ENCODE results near the gene PPIL3. TPM values are rescaled to one million over a fixed set of nuclear protein-coding genes. Genes with fewer than 3 reads are reported as not detected.

The PPIL3 gene
- 10 to 100 TPM; 25.0 to 30.4 (median 28.0) TPM for total RNA-seq
- long read RNA-seq, donor 1, partial matches to known transcripts: 0 of 5 reads
- long read RNA-seq, donor 1, other reads (novel, unspliced or antisense): 4 of 5 reads
- long read RNA-seq, donor 2, partial matches to known transcripts: 0 of 18 reads
- long read RNA-seq, donor 2, other reads (novel, unspliced or antisense): 8 of 18 reads

DNA sequence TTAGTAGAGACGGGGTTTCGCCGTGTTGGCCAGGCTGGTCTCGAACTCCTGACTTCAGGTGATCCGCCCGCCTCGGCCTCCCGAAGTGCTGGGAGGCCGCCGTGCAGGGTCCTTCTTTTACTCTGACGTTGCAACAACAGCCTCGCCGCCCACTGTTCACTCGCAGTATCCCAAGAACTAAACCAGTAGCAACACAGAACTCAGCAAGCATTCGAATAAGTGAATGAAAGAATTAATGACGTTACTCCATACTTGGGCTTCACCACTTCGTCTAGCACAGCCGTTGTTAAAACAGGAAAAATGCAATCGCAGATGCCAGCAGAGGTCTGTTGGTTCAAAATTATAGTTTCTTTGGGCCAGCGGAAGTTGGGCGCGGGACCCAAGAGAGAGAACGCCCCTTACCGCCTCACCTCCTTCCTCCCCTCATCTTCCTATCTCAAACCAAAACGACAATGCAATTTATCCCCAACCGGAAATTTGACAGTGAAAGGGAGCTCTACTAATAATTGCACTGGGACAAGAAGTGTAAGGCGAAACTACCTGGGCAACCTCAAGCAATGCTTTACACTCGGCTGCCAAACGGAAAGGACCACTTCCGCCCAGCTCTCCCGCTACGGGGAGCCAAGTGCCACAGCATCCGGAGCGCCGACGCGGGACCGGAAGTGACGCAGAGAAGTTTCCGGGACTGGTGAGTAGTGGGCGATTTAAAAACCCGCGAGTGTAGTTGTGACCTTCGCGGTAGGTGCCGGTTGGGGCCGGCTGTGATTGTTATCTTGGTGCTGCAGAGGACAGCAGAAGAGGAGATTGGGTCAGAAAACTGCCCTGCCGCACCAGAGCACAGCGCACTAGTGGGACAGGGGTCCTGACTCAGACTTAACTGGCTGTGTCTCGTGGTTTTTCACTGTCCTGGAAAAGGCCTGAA, at the start of gene PPIL3, which contains the start of gene NIF3L1:
Gene PPIL3, minus strand, starts transcription at position 374 of the 922 bp plus-strand sequence. CDS start 1,462 bp downstream, outside the sequence.
Gene NIF3L1, plus strand, starts transcription at position 668 of the 922 bp plus-strand sequence. CDS start 2,573 bp downstream, outside the sequence.
- Histone ChIP-seq H3K9me3 (no peaks in the 10 kb centered on the region), H3K36me3 (ENCODE audit: low read depth) (no peaks in the 10 kb centered on the region), H3K4me1 (ENCODE audit: low read depth) (peaks cover 7% of the 10 kb centered on the region), H3K4me3 (peak within 1 kb of the TSS; percentile 28)
- TF ChIP-seq, protein P1, sequence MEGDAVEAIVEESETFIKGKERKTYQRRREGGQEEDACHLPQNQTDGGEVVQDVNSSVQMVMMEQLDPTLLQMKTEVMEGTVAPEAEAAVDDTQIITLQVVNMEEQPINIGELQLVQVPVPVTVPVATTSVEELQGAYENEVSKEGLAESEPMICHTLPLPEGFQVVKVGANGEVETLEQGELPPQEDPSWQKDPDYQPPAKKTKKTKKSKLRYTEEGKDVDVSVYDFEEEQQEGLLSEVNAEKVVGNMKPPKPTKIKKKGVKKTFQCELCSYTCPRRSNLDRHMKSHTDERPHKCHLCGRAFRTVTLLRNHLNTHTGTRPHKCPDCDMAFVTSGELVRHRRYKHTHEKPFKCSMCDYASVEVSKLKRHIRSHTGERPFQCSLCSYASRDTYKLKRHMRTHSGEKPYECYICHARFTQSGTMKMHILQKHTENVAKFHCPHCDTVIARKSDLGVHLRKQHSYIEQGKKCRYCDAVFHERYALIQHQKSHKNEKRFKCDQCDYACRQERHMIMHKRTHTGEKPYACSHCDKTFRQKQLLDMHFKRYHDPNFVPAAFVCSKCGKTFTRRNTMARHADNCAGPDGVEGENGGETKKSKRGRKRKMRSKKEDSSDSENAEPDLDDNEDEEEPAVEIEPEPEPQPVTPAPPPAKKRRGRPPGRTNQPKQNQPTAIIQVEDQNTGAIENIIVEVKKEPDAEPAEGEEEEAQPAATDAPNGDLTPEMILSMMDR (IDR thresholded peaks at IDR 0.05): no peak
- ATAC-seq (peak; percentile 96), DNase-seq (peak; percentile 97 to 99 (median 98))
- intact Hi-C loops (cut with DNase I, micrococcal nuclease): no loop called here

DNA sequence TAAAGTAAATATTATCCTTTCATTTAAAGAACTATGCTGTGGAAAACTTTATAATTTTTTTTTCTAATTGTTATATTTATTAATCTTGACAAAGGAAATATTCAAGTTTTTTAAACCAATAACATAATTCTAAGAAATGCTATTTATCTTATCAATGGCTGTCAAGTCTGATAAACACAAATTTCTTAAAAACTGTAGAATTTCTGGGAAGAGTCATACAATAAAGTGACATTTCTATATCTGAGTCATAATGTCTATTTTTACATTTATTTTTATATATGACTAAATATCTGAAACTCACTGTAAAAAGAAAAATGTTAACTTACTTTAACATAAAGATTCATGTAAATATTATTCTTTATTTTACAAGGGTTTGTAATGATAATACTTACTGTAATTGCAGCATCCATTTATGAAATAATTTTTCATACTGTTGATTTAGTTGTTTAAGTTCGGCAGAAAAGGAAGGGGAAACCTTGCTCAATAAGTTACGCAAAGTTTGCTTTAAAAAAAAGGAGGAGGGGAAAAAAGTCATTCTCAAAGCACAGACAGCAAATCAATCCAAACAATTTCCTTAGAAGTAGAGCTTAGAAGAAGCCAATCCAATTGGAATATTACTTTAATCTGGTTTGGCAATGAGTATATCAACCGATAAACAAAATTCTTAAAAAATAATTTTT, 42.2 kb upstream of the PPIL3 start:
- no peak overlapping the region for H3K4me3 ChIP-seq
- no peaks in the 10 kb centered on the region for H3K4me1 ChIP-seq (ENCODE audit: low read depth)
- peaks cover 15% of the 10 kb centered on the region for H3K36me3 ChIP-seq (ENCODE audit: low read depth)
- no peak for ATAC-seq
- TF ChIP-seq, protein P1 (IDR thresholded peaks at IDR 0.05): no peak
- DNase-seq: no peak
- H3K9me3 ChIP-seq: no peaks in the 10 kb centered on the region
- intact Hi-C loops (cut with DNase I, micrococcal nuclease): no loop called here

DNA sequence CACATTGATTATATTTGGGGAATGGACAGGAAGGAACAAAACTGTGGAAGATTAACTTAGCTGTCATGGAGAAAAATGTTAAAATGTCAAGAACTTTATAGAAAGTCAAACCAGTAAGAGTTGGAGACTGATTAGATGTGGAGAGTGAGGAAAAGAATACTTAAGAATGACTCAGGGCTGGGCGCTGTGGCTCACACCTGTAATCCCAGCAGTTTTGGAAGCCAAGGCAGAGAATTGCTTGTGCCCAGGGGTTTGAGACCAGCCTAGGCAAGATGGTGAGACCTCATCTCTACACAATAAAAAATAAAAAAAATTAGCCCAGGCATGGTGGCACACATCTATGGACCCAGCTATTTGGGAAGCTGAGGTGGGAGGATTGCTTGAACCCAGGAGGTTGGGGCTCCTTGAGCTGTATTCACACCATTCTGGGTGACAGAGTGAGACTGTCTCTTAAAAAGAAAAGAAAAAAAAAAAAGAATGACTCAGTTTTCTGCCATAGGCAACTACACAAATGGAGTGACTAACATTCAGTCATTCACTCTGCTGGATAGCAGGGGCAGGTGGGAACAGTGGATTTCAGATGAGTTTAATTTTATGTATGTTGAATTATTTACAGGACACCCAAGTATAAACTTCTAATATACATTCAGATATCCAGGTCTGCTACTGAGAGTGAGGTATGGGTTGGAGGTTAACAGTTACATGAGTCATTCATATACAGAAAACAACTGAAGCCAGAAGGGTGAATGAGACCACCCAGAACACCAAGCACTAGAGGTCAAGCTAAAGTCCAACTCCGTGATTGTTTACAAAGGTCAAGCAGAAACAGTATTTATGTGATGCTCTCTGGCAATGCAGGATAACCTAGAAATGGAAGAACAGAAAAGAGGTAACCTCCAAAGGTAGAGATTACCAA, 40.7 kb upstream of the PPIL3 start:
- no peaks in the 10 kb centered on the region for H3K9me3 ChIP-seq
- TF ChIP-seq, protein P1 (IDR thresholded peaks at IDR 0.05): no peak
- no peak for ATAC-seq
- intact Hi-C loops (cut with DNase I, micrococcal nuclease): no loop called here
- peaks cover 18% of the 10 kb centered on the region for H3K36me3 ChIP-seq (ENCODE audit: low read depth)
- DNase-seq: no peak
- no peaks in the 10 kb centered on the region for H3K4me1 ChIP-seq (ENCODE audit: low read depth)
- H3K4me3 ChIP-seq: no peak overlapping the region

DNA sequence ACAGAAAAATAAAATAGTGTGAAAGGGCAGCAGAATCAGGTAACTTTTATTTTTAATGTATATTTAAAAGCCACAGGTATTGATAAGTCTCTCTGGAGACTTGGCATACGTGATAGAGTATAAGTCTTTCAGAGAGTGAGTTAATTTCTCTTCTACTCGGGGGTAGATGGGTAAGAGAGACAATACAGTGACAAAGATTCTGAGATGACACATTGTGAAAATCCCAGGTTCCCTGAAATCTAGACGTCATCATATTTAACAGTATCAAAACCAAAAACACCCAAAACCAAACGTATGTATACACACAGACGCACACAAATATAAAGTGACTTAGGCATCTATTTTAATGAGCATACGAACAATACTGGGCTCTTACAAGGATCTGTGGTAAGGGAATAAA, 33.6 kb upstream of the PPIL3 start:
- ATAC-seq (no peak), DNase-seq (no peak)
- intact Hi-C loops (cut with DNase I, micrococcal nuclease): no loop called here
- H3K36me3 ChIP-seq (ENCODE audit: low read depth): peaks cover 18% of the 10 kb centered on the region
- TF ChIP-seq, protein P1 (IDR thresholded peaks at IDR 0.05): no peak
- H3K4me1 ChIP-seq (ENCODE audit: low read depth): no peaks in the 10 kb centered on the region
- H3K9me3 ChIP-seq: no peaks in the 10 kb centered on the region
- H3K4me3 ChIP-seq: no peak overlapping the region

DNA sequence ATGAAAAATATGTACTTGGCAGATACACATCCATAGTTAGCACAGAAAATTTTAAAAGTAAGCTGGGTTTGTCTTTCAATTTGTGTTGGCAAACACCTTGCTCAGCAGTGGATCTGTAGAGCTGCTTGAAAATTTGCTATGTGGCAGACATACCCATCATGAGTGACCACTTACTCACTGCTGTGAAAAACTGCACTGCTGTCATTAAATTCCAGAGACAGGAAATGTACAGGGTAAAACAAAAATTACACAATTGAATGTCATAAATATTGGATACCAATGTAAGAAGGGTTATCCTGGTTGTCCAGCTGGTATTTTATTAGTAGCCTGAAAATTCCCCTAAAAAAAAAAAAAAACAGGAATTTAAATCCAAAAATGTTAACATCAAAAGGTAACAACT, 24.8 kb upstream of the PPIL3 start:
- Histone ChIP-seq H3K4me1 (ENCODE audit: low read depth) (no peaks in the 10 kb centered on the region), H3K4me3 (no peak overlapping the region), H3K36me3 (ENCODE audit: low read depth) (peaks cover 3% of the 10 kb centered on the region), H3K9me3 (no peaks in the 10 kb centered on the region)
- TF ChIP-seq, protein P1 (IDR thresholded peaks at IDR 0.05): no peak
- ATAC-seq (no peak), DNase-seq (no peak)
- intact Hi-C loops (cut with DNase I, micrococcal nuclease): no loop called here

All from mucosa of descending colon (tissue), 3 donors.